Measurements from ENCODE around the gene STAT1. TPM values are rescaled to one million over a fixed set of nuclear protein-coding genes. Genes with fewer than 3 reads are reported as not detected.

Gene STAT1
- 23.7 and 38.9 TPM in 2 replicates for total RNA-seq (2011; cell fraction: chromatin; rRNA removed; ENCODE audit: low replicate concordance)
- 18.3 TPM in 2 replicates for total RNA-seq (2011; cell fraction: nucleolus; rRNA removed)
- total RNA-seq (2011; cell fraction: nucleoplasm; rRNA removed), result 21.9 and 25.7 TPM in 2 replicates
- total RNA-seq (2014; rRNA removed) (19.3 and 25.5 TPM in 2 replicates), total RNA-seq (2014; rRNA removed; fragmentation: Illumina TruSeq; extraction: Trizol) (26.8 and 29.8 TPM in 2 replicates), total RNA-seq (2015; rRNA removed; fragmentation: Illumina TruSeq; extraction: Trizol) (32.2 and 33.4 TPM in 2 replicates), total RNA-seq (2021) (31.8 and 34.4 TPM in 2 replicates), polyA plus RNA-seq (2011; rRNA removed) (21.1 and 28.1 TPM in 2 replicates), polyA plus RNA-seq (2014; fragmentation: Illumina TruSeq; extraction: Trizol) (26.3 and 31.0 TPM in 2 replicates), polyA plus RNA-seq (2014; fragmentation: Nextera tagmentation; extraction: Ambion mirVana) (1 to 10 TPM; 8.7 to 8.8 TPM), polyA plus RNA-seq (2014; rRNA removed) (20.8 and 24.4 TPM in 2 replicates), polyA minus RNA-seq (2011; rRNA and poly(A)+ RNA removed) (37.2 and 48.2 TPM in 2 replicates), Bru-seq, nascent RNA (percentile 80 among the genes with signal in this experiment), BruChase-seq, experiment 1, labeled RNA remaining after a 2-hour chase (percentile 74 among the genes with signal in this experiment), BruChase-seq, experiment 2, labeled RNA remaining after a 6-hour chase (percentile 72 among the genes with signal in this experiment)
- polyA plus RNA-seq (2011; cell fraction: cytosol; rRNA removed), result 13.5 and 14.5 TPM in 2 replicates
- 22.4 and 26.8 TPM in 2 replicates for polyA plus RNA-seq (2011; cell fraction: nucleus; rRNA removed)
- 24.5 and 30.2 TPM in 2 replicates for polyA plus RNA-seq (2012)
- 15.6 and 40.9 TPM in 2 replicates for polyA minus RNA-seq (2011; cell fraction: cytosol; rRNA and poly(A)+ RNA removed)
- polyA minus RNA-seq (2011; cell fraction: nucleus; rRNA and poly(A)+ RNA removed), result 27.1 and 29.4 TPM in 2 replicates
- long read RNA-seq, experiment 1, full-length matches to known transcripts, result 76 of 171 reads
- long read RNA-seq, experiment 1, partial matches to known transcripts, result 76 of 171 reads
- long read RNA-seq, experiment 1, other reads (novel, unspliced or antisense), result 19 of 171 reads
- long read RNA-seq, experiment 2, full-length matches to known transcripts, result 14 of 43 reads
- long read RNA-seq, experiment 2, partial matches to known transcripts, result 6 of 43 reads
- long read RNA-seq, experiment 2, other reads (novel, unspliced or antisense), result 23 of 43 reads
- long read RNA-seq, experiment 3, full-length matches to known transcripts, result 9 of 16 reads
- long read RNA-seq, experiment 3, partial matches to known transcripts, result 5 of 16 reads
- long read RNA-seq, experiment 3, other reads (novel, unspliced or antisense), result 2 of 16 reads

DNA sequence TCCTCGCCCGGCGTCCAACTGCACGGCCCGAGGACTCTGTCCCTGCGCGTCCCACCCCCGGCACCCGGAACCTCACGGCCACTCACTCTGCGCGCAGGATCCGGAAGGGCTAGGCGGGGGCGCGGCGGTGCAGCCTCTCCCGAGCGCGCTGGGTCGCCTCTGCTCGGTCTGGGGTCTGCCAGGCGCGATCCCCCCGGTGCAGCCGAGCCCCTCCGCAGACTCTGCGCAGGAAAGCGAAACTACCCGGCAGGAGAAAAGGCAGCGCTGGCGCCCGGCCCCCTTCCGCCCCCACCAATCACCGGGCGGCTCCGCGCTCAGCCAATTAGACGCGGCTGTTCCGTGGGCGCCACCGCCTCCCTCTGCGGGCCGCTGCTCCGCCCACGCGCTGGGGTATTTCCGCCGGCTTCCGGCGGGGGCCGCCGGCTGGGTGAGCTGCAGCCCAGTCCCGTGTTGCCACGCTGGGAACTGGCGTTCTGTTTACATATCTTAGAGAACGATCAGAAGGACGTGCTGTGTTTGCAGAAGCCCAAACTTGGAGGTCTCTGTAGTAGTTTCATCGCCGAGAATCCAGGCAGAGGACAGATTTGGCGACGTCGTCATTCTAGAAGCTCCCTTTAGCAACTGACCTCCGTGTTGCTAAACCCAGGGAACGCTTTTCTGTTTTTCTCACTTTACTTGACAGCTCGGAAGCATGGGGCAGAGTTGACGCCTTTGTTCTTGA is at the start of gene STAT1:
Gene STAT1 (minus strand): TSS at position 240 of the 721 bp plus-strand sequence. CDS start 4,168 bp downstream, outside the sequence.
- DNase-seq (ENCODE audit: extremely low read depth in 1 of 4, low spot score in 3 of 4) (peak; percentile 91 to 98 (median 92)), FAIRE-seq (peak; percentile 85), ATAC-seq (peak; percentile 97)
- in situ Hi-C loops (cut with MboI), result no loop called here
- no TSS peak for BruUV-seq (replicated peaks)
- peaks cover 24% of the 10 kb centered on the region for H3K79me2 ChIP-seq (ENCODE audit: control insufficient read depth, insufficient read depth, low read length)
- 0% methylated on average over 30 of the region's 68 CpGs for WGBS (ENCODE audit: insufficient coverage, low coverage, missing lambda C conversion rate)
- H2AFZ ChIP-seq (ENCODE audit: low read depth, low read length), result peak within 1 kb of the TSS; percentile 93
- H3K4me1 ChIP-seq (replicated peaks in 1 of 2; ENCODE audit: control insufficient read depth in 2 of 2, insufficient read depth in 2 of 2, low read length in 2 of 2), result peaks cover 5 to 8% of the 10 kb centered on the region in 2 experiments
- peak within 1 kb of the TSS; percentile 92 for H3K27ac ChIP-seq (ENCODE audit: extremely low read depth, low read depth, low read length)
- peak within 1 kb of the TSS; percentile 92 for H3K4me3 ChIP-seq
- H3K9ac ChIP-seq (ENCODE audit: insufficient read depth in 1 of 2, low read depth in 2 of 2, low read length in 2 of 2), result peak within 1 kb of the TSS; percentile 87 to 97
- no peaks in the 10 kb centered on the region for H3K27me3 ChIP-seq (ENCODE audit: control insufficient read depth in 2 of 2, insufficient read depth in 2 of 2, low read length in 2 of 2)
- intact Hi-C loops (cut with micrococcal nuclease), result no loop called here
- no peaks in the 10 kb centered on the region for H3K9me3 ChIP-seq (replicated peaks; ENCODE audit: control insufficient read depth, insufficient read depth, low read depth, low read length)
- peak within 1 kb of the TSS; percentile 96 for H3K4me2 ChIP-seq (ENCODE audit: insufficient read depth, low read length)
- H4K20me1 ChIP-seq (replicated peaks; ENCODE audit: control insufficient read depth, insufficient read depth, low read length), result no peaks in the 10 kb centered on the region
- POLR2A ChIA-PET, result interaction anchor here (0.6 to 1.2 kb wide), 7 partner anchors 8 to 173 kb away, joined by 3 to 5 read pairs (median 3); no protein-coding TSS in a partner anchor
- peaks cover 30% of the 10 kb centered on the region for H3K36me3 ChIP-seq (ENCODE audit: control insufficient read depth, insufficient read depth, low read length)
- CTCF ChIA-PET (ENCODE audit: low intra/inter-chr PET ratio), result no interaction called here
- no peaks in the 10 kb centered on the region for H3K9me1 ChIP-seq (ENCODE audit: control insufficient read depth, insufficient read depth, low read length)
- peak; percentile 99 for TF ChIP-seq RBM25 (IDR thresholded peaks at IDR 0.05; ENCODE audit: low read depth, low read length, severe bottlenecking)
- TF ChIP-seq KAT8 (IDR thresholded peaks at IDR 0.05; ENCODE audit: low read depth), result no peak
- no peak for TF ChIP-seq ZNF780A (CRISPR knock-in tag; IDR thresholded peaks at IDR 0.05)
- TF ChIP-seq HSF4 (CRISPR knock-in tag; IDR thresholded peaks at IDR 0.05; ENCODE audit: borderline replicate concordance), result no peak
- TF ChIP-seq, protein P1, sequence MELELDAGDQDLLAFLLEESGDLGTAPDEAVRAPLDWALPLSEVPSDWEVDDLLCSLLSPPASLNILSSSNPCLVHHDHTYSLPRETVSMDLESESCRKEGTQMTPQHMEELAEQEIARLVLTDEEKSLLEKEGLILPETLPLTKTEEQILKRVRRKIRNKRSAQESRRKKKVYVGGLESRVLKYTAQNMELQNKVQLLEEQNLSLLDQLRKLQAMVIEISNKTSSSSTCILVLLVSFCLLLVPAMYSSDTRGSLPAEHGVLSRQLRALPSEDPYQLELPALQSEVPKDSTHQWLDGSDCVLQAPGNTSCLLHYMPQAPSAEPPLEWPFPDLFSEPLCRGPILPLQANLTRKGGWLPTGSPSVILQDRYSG (tag; conservative IDR thresholded peaks at IDR 0.05; ENCODE audit: low read depth), result 0 out of 2 replicates have a peak, but pooled peaks have one; percentile 57
- peak; percentile 53 for TF ChIP-seq NCOR1 (IDR thresholded peaks at IDR 0.05)
- peak; percentile 34 for TF ChIP-seq E2F8 (IDR thresholded peaks at IDR 0.05; ENCODE audit: low read depth, partially characterized antibody)
- no peak for TF ChIP-seq SRSF7 (optimal IDR thresholded peaks at IDR 0.05; ENCODE audit: low read depth, low read length)
- TF ChIP-seq NRF1 (conservative IDR thresholded peaks at IDR 0.05 in 1 of 2, IDR thresholded peaks at IDR 0.05 in 1 of 2), result peak; percentile 82 to 86
- TF ChIP-seq YY1 (IDR thresholded peaks at IDR 0.05; ENCODE audit: borderline replicate concordance in 1 of 3, control insufficient read depth in 1 of 3, extremely low read depth in 1 of 3, insufficient read depth in 3 of 3, insufficient read length in 1 of 3, insufficient replicate concordance in 2 of 3, low read depth in 1 of 3, low read length in 2 of 3), result peak in 1 of 3 experiments; percentile 45
- TF ChIP-seq ZC3H4 (CRISPR knock-in tag; IDR thresholded peaks at IDR 0.05; ENCODE audit: borderline replicate concordance), result no peak

All from K562 (cell line).